ENCODE measurements around the gene PPARA. TPM values are rescaled to one million over a fixed set of nuclear protein-coding genes. Genes with fewer than 3 reads are reported as not detected.

PPARA gene
- total RNA-seq, 3 donors from 2014 or later: 5.6 to 7.0 (median 5.9) TPM

GRCh38 chr22:46230262-46230901 is 80.1 kb downstream of the PPARA start:
- ATAC-seq (no peak), DNase-seq (no peak)
- no peaks in the 10 kb centered on the region for H3K9me3 Mint-ChIP-seq
- no peak overlapping the region for H3K4me3 Mint-ChIP-seq
- peaks cover 17% of the 10 kb centered on the region for H3K36me3 Mint-ChIP-seq (ENCODE audit: insufficient read depth)
- H3K4me1 Mint-ChIP-seq (ENCODE audit: low read depth): no peaks in the 10 kb centered on the region
- no peaks in the 10 kb centered on the region for H3K27me3 Mint-ChIP-seq (ENCODE audit: low read depth)

GRCh38 chr22:46233231-46233630 is 82.9 kb downstream of the PPARA start:
- ATAC-seq (no peak), DNase-seq (no peak)
- H3K4me1 Mint-ChIP-seq (ENCODE audit: low read depth): no peaks in the 10 kb centered on the region
- H3K4me3 Mint-ChIP-seq: no peak overlapping the region
- no peaks in the 10 kb centered on the region for H3K27me3 Mint-ChIP-seq (ENCODE audit: low read depth)
- no peaks in the 10 kb centered on the region for H3K9me3 Mint-ChIP-seq
- peaks cover 17% of the 10 kb centered on the region for H3K36me3 Mint-ChIP-seq (ENCODE audit: insufficient read depth)

DNA sequence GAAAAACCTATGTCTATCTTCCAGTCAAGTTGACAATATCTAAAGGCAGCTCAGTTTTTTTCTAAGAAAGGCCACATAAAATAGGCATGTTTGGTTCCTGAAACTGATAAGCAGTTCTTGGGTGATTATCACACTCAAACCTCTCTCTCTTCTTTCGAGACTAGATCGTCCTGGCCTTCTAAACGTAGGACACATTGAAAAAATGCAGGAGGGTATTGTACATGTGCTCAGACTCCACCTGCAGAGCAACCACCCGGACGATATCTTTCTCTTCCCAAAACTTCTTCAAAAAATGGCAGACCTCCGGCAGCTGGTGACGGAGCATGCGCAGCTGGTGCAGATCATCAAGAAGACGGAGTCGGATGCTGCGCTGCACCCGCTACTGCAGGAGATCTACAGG is 84.6 kb downstream of the PPARA start:
- no peak overlapping the region for H3K4me3 Mint-ChIP-seq
- H3K36me3 Mint-ChIP-seq (ENCODE audit: insufficient read depth): peaks cover 18% of the 10 kb centered on the region
- no peaks in the 10 kb centered on the region for H3K9me3 Mint-ChIP-seq
- no peaks in the 10 kb centered on the region for H3K27me3 Mint-ChIP-seq (ENCODE audit: low read depth)
- DNase-seq (no peak), ATAC-seq (no peak)
- H3K4me1 Mint-ChIP-seq (ENCODE audit: low read depth): peaks cover 10% of the 10 kb centered on the region

- Mint-ChIP-seq H3K4me1 (ENCODE audit: low read depth) (peaks cover 17% of the 10 kb centered on the region), H3K27me3 (ENCODE audit: low read depth) (no peaks in the 10 kb centered on the region)
- ATAC-seq: no peak
Observed at GRCh38 chr22:46237453-46238124, 87.3 kb downstream of the PPARA start.

GRCh38 chr22:46238541-46238940 is 88.2 kb downstream of the PPARA start:
- Mint-ChIP-seq H3K4me1 (ENCODE audit: low read depth) (peaks cover 17% of the 10 kb centered on the region), H3K9me3 (no peaks in the 10 kb centered on the region), H3K4me3 (no peak overlapping the region), H3K27me3 (ENCODE audit: low read depth) (no peaks in the 10 kb centered on the region), H3K36me3 (ENCODE audit: insufficient read depth) (peaks cover 13% of the 10 kb centered on the region)
- DNase-seq: no peak
- ATAC-seq: no peak

More at GRCh38 chr22:46237453-46238124, 87.3 kb downstream of the PPARA start:
- Mint-ChIP-seq H3K9me3 (no peaks in the 10 kb centered on the region), H3K36me3 (ENCODE audit: insufficient read depth) (peaks cover 13% of the 10 kb centered on the region), H3K4me3 (no peak overlapping the region)
- no peak for DNase-seq

DNA sequence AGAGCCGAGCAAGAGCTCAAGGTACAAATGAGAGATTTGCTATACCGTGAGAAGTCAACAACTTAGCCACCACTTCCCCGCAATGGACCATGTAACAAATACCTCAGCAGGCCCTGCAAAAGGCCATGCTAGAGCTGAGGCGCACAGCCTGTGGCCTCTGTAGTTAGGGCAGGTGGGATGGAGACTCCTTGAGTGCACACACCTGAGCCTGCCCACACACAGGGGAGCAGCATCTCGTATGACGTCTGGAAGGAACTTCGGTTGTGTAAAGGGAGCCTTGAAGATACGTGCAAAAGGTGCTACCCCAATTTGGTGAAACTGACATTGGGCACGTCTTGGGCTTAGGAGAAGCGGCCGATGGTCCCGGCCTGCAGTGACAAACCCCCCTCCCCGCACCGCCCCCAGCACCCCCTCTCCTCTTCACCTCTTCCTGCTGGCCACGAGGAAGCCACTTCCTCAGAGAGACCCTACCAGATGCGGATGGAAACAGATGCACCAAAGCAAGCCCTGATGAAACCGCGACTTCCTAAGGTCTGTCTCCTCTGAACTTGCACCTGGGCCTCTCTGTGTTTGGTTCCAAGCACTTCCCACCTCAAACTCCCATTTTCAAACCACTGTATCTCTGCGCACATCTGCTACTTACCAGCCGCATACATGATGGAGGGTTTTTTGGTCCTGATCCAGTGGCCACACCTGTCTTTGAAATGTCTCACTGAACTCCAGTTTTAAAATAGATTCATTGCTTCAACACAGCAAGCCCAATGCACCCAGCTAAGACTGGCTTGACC is 89.1 kb downstream of the PPARA start:
- H3K27me3 Mint-ChIP-seq (ENCODE audit: low read depth): no peaks in the 10 kb centered on the region
- H3K4me1 Mint-ChIP-seq (ENCODE audit: low read depth): peaks cover 17% of the 10 kb centered on the region
- H3K4me3 Mint-ChIP-seq: peak overlapping the region; percentile 39
- H3K9me3 Mint-ChIP-seq: no peaks in the 10 kb centered on the region
- H3K36me3 Mint-ChIP-seq (ENCODE audit: insufficient read depth): peaks cover 13% of the 10 kb centered on the region
- DNase-seq: no peak
- ATAC-seq: peak; percentile 21 to 37

DNA sequence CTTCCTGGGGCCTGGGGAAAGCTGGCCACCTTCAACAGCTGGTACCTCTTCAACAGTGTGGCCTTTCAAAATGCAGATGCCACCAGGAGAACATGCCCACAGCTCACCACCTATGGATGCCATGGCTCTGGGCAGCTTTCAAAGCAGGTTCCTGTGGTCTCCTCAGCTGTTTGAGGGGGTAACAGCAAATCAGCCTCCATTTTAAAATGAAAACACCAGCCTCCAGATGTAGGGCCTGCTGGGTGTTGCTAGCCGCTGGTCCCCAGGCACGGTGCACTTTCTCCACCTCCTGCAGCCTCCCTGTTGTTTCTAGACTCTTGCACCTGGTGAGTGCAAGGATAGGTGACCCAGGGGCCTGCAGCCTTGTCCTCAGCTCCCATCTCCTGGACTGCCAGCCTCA is 89.7 kb downstream of the PPARA start:
- peaks cover 17% of the 10 kb centered on the region for H3K4me1 Mint-ChIP-seq (ENCODE audit: low read depth)
- peaks cover 10% of the 10 kb centered on the region for H3K36me3 Mint-ChIP-seq (ENCODE audit: insufficient read depth)
- H3K4me3 Mint-ChIP-seq: no peak overlapping the region
- no peaks in the 10 kb centered on the region for H3K27me3 Mint-ChIP-seq (ENCODE audit: low read depth)
- no peak for ATAC-seq
- no peak for DNase-seq
- no peaks in the 10 kb centered on the region for H3K9me3 Mint-ChIP-seq

- peaks cover 17% of the 10 kb centered on the region for H3K4me1 Mint-ChIP-seq (ENCODE audit: low read depth)
- H3K36me3 Mint-ChIP-seq (ENCODE audit: insufficient read depth): peaks cover 8% of the 10 kb centered on the region
- H3K4me3 Mint-ChIP-seq: no peak overlapping the region
- no peak for ATAC-seq
- no peaks in the 10 kb centered on the region for H3K9me3 Mint-ChIP-seq
- no peaks in the 10 kb centered on the region for H3K27me3 Mint-ChIP-seq (ENCODE audit: low read depth)
- DNase-seq: no peak
Observed at GRCh38 chr22:46240506-46240905, 90.2 kb downstream of the PPARA start.

DNA sequence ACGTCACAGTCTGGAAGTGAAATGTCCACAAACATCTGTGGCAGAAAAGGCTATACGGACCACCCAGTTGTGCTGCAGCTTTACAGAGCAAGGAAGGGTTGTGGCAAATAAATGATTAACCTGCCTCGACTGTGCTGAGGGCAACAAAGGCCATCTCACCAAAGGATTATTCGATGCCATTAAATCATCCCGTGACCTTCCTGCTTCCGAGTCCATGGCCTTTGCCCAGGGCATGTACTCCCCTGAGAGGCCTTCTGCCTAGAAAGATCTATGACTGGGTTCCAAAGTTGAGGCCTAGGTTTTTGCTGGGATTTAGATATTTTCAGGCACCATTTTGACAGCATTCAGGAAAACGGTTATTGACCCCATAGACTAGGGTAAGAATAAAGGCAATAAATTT is 90.6 kb downstream of the PPARA start:
- peaks cover 8% of the 10 kb centered on the region for H3K36me3 Mint-ChIP-seq (ENCODE audit: insufficient read depth)
- H3K27me3 Mint-ChIP-seq (ENCODE audit: low read depth): no peaks in the 10 kb centered on the region
- ATAC-seq (no peak), DNase-seq (no peak)
- no peak overlapping the region for H3K4me3 Mint-ChIP-seq
- no peaks in the 10 kb centered on the region for H3K9me3 Mint-ChIP-seq
- peaks cover 17% of the 10 kb centered on the region for H3K4me1 Mint-ChIP-seq (ENCODE audit: low read depth)

DNA sequence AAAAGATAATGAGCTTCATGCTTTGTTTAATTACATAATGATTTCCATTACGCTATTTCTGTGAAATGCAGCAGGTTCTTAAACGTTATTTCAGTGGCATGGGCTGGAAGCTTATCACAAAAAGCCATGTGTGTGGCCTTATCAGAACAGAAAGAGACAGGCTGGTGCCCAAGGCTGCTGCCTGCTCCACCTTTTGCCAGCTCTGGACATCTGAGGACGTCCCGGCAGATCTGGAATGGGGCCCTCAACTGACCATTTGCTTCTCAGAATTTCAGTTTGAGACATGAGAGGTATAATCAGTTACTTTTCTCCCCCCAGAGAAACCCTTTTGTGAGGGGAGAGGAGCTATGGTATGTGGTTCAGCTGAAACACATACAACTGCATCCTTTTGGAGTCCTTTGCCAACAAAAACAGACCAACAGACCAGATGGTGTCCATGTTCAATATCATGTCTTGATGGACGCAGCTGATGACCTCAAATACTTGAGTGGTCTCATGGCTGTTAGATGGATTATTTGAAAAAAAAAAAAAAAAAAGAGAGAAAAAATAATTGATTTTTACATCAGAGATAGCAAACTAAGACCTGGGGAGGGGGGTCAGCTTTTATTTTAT is 91.2 kb downstream of the PPARA start:
- DNase-seq (no peak), ATAC-seq (no peak)
- H3K36me3 Mint-ChIP-seq (ENCODE audit: insufficient read depth): peaks cover 6% of the 10 kb centered on the region
- H3K9me3 Mint-ChIP-seq: no peaks in the 10 kb centered on the region
- H3K27me3 Mint-ChIP-seq (ENCODE audit: low read depth): no peaks in the 10 kb centered on the region
- no peak overlapping the region for H3K4me3 Mint-ChIP-seq
- peaks cover 17% of the 10 kb centered on the region for H3K4me1 Mint-ChIP-seq (ENCODE audit: low read depth)

- Mint-ChIP-seq H3K4me1 (ENCODE audit: low read depth) (peaks cover 17% of the 10 kb centered on the region), H3K9me3 (no peaks in the 10 kb centered on the region), H3K36me3 (ENCODE audit: insufficient read depth) (peaks cover 5% of the 10 kb centered on the region), H3K4me3 (no peak overlapping the region), H3K27me3 (ENCODE audit: low read depth) (no peaks in the 10 kb centered on the region)
- ATAC-seq (no peak), DNase-seq (no peak)
Observed at GRCh38 chr22:46242076-46242475, 91.8 kb downstream of the PPARA start.

DNA sequence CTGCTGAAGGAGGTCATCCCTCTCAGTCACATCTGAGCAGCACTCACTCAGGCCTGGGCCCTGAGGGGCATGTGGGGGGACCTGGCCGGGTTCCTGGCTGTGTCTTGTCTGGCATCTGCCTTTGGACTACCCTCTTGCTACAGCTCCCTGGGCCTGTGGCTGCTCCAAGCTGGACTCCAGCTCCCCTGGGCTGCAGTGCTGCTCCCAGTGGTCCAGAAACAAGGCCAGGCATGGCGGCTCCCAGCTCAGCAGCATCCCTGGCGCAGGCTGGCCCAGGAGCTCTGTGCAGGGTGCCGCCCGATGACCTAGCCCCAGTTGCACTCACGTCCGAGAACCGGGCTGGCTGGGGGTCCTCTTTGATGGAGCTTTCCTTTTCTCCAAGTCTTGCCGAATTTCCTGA is 94.4 kb downstream of the PPARA start:
- no peak for ATAC-seq
- peaks cover 13% of the 10 kb centered on the region for H3K4me1 Mint-ChIP-seq (ENCODE audit: low read depth)
- DNase-seq: no peak
- no peaks in the 10 kb centered on the region for H3K36me3 Mint-ChIP-seq (ENCODE audit: insufficient read depth)
- no peaks in the 10 kb centered on the region for H3K9me3 Mint-ChIP-seq
- H3K27me3 Mint-ChIP-seq (ENCODE audit: low read depth): no peaks in the 10 kb centered on the region
- no peak overlapping the region for H3K4me3 Mint-ChIP-seq

- peaks cover 6% of the 10 kb centered on the region for H3K4me1 Mint-ChIP-seq (ENCODE audit: low read depth)
- H3K4me3 Mint-ChIP-seq: no peak overlapping the region
- no peak for DNase-seq
- H3K27me3 Mint-ChIP-seq (ENCODE audit: low read depth): no peaks in the 10 kb centered on the region
- H3K36me3 Mint-ChIP-seq (ENCODE audit: insufficient read depth): no peaks in the 10 kb centered on the region
- no peaks in the 10 kb centered on the region for H3K9me3 Mint-ChIP-seq
- no peak for ATAC-seq
Observed at GRCh38 chr22:46245511-46245910, 95.2 kb downstream of the PPARA start.

- ATAC-seq (no peak), DNase-seq (no peak)
- Mint-ChIP-seq H3K9me3 (no peaks in the 10 kb centered on the region), H3K4me3 (no peak overlapping the region), H3K27me3 (ENCODE audit: low read depth) (no peaks in the 10 kb centered on the region), H3K36me3 (ENCODE audit: insufficient read depth) (no peaks in the 10 kb centered on the region), H3K4me1 (ENCODE audit: low read depth) (peaks cover 7% of the 10 kb centered on the region)
Observed at GRCh38 chr22:46246178-46246577, 95.9 kb downstream of the PPARA start.

Measured in activated T-cell treated with anti-CD3 and anti-CD28 coated beads, Interleukin-2, amount 50 U/mL, for 4 hours (primary cell).